Measurements from ENCODE around the gene PAX5.

GRCh38 chr9:36993933-36994764 is 39.9 kb downstream of the PAX5 start:
- TF ChIP-seq EZH2 (IDR thresholded peaks at IDR 0.05; ENCODE audit: insufficient read depth, poor library complexity, severe bottlenecking) (no peak), EZH2phosphoT487 (IDR thresholded peaks at IDR 0.05; ENCODE audit: insufficient read depth, low read depth) (no peak)
